ENCODE results near the gene HOXD4. TPM values are rescaled to one million over a fixed set of nuclear protein-coding genes. Genes with fewer than 3 reads are reported as not detected.
A peak's percentile ranks its signal among the peaks of the same experiment; 100 is the strongest.

The HOXD4 gene
- polyA plus RNA-seq, 1 donor: 8.2 TPM

DNA sequence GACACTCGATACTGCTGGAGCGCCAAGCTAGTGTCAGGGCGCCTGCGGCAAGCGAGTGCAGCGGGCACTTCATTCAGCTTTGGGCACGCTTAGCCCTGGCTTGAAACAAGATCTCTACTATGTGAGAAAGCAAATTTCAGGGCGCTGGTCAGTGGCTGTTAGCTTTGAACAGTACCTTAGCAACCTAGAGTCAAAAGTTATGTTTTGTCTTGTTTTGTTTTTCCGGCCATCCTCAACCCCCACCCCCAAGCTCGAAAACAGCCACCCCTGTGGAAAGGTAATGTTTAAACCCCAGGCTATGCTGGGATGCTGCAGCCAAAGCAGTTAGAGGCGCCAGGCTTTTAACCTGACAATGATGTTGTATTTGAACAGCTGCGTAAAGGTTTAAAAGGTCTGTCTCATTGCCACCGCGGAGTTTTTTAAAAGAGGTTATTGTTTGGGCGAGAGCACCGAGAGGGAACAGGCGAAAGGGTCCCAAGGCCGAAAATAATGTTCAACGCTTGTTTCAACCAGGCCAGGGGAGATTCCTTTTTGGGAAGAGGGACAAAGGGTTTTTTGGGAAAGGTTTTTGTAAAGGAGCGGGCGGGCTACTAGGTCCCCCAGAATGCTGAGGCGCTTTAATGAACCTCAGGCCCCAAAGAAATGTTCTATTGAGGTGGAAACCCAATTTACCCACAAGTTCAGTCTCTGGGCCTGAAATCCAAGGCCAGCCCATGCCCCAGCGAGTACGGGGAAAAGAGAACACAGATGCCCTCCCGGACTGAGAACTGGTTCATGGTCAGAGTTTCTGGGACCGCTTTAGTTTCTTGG lies 37.0 kb upstream of the HOXD4 start:
- no peak for DNase-seq

DNA sequence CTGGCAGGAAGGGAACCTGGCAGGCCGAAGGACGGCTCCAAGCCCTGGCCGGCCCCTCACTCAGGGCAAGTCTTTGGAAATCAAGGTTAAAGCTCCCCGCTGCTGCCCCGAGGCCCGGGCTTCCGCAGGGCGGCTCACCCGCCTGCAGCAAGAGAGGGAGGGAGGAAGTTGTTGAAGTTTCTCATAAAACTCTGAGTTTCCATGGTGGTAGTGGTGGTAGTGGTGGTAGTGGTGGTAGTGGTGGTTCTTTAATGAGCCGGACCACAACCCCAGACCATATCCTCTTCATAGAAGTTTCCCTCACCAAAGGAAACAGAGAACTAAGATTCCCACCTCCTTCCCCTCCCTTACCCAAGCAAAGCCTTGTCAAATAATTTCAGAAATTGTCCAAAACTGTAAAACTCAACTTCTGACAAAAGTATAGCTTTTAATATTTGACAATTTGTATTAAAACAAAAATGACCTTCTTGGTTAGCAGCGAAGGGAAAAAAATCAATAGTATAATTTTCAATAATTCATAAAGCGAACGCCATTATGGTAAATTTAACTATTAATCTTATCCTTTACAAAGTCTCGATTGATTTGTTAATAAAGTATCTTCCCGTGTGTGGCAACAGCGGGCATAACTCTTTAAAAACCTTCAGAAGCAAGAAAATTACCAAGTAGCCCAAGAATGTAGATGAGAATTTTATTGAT lies 36.3 kb upstream of the HOXD4 start:
- DNase-seq: no peak

DNA sequence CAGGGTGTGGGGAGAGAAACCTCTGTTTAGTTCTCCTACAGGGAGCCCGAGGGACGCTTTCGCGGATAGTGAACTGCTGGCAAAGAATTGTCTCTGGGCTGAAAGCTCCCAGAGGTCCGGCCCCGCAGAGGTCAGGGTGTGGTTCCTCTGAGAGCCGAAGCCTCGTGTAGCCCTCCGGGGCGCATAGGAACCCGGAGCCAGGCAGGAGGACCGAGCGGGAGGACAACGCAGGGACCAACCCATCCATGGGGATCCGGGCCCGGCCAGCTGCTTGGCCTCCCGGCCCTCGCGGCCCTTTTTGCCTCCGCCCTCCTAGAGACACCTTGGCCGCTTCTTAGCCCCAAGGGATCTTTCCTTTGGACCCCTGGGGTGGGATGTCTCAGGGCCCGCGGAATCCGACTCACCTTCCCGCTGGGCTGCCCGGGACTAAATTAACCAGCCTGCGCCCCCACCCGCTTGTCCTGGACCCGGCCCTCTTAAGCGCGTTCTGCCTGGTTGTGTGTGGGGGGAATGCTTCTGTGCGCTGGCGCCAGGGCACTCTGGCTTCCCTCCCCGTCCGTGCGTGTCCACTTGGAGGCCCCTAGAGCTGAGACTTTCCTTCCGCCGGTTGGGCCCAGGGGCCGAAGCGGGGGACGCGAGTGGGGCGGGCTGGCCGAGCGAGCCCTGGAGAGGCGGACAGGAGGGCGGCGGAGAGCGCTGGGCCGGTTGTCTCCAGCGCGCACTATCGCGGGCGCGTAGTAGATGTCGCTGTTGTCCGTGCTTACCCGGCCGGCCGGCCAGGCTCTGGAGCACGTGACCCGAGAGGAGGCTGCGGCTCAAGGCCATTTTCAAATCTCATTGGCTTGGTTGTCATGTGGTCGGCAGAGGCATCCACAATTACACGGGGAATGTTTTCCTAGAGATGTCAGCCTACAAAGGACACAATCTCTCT lies 35.2 kb upstream of the HOXD4 start, which contains the start of gene HOXD10:
Gene HOXD10 (plus strand): TSS at position 896 of the 931 bp plus-strand sequence. CDS start 56 bp downstream, outside the sequence.
- peak; percentile 84 for DNase-seq

DNA sequence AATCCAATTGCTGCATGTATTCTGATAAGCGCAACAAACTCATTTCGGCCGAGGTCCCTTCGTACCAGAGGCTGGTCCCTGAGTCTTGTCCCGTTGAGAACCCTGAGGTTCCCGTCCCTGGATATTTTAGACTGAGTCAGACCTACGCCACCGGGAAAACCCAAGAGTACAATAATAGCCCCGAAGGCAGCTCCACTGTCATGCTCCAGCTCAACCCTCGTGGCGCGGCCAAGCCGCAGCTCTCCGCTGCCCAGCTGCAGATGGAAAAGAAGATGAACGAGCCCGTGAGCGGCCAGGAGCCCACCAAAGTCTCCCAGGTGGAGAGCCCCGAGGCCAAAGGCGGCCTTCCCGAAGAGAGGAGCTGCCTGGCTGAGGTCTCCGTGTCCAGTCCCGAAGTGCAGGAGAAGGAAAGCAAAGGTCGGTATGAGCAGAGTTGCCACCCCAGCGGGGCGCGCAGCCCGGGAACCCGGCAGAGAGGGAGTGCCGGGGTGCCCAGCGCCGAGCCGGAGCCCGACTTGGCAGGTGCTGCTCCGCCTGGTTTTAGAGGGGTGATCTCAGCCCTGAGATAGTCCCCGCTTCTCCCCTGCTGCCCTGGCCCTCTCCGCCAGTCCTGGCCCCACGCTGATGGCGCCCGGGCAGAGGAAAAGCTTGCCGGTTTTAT lies 34.1 kb upstream of the HOXD4 start:
- DNase-seq: no peak

DNA sequence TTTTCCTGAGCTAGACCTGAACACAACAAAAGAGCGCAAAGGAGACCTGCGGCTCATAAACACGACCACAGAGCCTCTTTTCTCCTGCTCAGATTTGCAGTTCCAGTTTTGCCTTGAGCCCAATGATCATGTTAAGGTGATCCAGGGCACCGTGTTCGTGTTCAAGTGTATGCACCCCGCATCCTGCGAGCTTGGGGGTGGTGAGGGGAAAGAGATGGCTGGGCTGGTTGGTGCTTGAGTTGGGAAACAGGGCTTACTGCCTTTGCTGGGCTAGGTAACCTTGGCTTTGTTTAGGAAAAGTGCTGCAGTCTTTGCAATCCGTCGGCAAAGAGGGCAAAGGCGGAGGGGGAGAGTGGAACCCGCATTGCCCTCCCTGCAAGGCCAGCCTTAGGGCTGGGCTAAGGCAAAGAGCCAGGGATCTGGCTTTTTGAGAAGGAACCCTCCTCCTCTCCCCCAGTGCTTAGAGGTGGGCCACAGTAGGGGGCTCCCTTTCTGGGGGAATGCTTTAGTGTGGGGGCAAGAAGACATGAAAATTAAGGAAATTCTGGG lies 33.5 kb upstream of the HOXD4 start:
- DNase-seq: no peak

DNA sequence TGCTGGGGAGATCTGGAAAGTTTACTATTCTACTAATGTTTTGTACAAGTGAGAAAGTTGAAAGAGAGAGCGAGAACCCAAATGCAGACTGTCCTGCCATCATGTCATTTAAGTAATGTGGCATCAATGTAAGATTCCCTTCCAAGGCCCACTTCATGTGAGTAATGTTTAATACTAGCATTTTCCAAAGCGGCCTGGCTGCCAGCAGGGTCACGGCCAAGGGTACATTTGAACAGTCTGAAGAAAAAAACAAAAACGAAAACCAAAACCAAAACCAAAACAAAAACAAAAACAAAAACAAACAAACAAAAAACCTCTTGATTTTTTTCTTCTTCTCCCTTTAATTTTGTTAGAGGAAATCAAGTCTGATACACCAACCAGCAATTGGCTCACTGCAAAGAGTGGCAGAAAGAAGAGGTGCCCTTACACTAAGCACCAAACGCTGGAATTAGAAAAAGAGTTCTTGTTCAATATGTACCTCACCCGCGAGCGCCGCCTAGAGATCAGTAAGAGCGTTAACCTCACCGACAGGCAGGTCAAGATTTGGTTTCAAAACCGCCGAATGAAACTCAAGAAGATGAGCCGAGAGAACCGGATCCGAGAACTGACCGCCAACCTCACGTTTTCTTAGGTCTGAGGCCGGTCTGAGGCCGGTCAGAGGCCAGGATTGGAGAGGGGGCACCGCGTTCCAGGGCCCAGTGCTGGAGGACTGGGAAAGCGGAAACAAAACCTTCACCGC lies 32.6 kb upstream of the HOXD4 start:
- DNase-seq: no peak

DNA sequence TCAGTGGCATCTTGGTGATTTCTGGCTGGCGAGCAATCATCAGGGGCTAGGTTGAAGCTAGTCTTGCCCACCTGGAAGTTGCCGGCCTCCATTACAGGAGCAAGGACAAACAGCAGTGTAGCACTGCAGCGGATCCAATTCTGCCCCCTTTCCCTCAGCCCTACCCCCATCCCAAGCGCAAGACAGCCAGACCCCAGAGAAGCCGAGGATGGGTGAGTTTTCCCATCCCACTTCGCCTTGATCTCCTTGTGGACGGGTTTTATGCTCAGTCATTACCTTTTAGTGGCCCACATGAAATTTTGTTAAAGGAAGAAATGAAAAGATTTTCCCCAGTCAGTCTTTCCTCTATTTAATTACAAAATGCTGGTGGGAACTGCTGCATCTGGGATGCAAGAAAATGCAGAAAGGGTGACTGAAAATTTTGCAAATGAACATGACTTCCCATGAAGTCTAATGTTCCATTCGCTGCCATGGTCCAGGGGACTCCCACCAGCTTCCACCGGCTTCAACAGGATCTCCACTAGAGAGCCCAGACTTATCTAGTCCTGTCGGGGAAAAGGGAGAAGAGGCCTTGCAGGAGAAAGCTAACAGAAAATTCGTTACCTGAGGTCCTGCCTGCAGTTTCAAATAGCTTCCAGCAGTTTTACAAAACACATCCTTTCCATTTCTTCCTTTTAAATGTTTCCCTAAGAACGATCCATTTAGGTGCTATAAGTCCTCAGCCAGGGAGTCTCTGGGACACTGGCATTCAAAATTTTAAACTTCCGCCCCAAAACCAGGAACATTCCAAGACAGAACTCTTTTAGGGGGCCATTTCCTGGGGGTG lies 30.8 kb upstream of the HOXD4 start:
- DNase-seq: no peak

DNA sequence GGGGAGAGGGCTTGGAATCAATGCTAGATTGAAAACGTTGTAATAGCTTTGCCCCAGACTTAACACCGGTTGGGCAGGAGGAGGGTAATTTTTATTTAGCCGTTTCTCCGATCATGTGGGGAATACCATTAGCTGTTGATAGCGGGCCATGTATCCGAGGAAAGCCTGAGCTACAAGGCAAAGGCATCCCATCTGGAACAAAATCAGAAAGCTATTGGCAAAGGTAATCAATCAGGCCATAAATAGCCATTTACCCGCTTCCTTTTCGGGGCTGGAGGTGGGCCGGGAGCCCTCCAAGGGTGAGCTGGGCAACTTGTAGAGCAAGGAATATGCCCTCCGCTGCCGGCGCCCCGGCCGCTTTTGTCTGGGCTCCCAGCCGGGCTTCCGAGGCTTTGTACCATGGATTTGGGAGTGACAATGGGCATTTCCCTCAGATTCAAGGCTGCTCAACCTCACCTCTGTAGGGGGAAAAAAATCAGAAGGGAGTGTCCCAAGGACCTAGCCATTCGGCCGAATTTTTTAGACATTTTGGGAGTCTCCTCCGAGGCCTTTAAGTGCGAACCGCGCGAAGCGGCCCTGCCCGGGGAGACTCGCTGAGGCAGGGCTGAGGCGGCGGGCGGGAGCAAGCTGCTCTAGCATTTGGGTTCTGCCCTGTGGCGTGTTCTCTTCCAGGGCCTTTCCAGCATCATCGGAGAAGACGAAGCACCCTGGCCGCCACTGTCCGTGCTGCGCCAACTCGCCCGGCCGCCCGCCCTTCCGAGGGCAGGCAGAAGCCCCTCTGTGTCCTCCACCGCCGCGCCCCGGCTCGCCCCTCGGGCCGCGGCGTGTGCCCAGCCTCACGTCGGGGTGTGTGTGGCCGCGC lies 29.9 kb upstream of the HOXD4 start:
- DNase-seq: no peak

DNA sequence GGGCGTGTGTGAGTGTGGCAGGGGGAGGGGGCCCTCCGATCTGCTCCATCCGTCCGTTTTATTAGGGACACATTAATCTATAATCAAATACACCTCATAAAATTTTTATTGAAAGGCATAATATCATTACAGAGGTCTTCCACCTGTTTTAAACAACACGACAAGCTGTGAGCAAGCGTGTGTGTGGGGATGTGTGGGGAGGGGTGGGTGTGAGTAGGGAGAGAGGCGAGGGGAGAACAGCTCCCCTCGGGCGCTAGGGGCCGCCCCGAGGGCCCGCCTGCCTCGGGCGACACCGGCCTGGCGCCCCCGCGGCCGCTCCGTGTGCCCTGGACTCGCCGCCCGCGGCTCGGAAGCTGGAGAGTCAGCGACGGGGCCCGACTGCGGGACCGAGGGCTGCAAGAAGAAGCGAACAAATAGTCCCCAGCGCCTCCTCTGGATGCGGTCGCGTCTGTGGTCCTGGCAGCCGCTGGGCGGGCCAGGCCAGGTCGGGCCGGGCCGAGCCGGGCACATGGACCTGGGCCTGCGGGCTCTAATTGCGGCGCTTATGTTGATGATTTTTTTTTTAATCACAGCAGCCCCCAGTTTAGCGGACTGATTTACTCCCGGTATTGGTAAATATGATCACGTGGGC lies 29.2 kb upstream of the HOXD4 start:
- peak; percentile 83 for DNase-seq

DNA sequence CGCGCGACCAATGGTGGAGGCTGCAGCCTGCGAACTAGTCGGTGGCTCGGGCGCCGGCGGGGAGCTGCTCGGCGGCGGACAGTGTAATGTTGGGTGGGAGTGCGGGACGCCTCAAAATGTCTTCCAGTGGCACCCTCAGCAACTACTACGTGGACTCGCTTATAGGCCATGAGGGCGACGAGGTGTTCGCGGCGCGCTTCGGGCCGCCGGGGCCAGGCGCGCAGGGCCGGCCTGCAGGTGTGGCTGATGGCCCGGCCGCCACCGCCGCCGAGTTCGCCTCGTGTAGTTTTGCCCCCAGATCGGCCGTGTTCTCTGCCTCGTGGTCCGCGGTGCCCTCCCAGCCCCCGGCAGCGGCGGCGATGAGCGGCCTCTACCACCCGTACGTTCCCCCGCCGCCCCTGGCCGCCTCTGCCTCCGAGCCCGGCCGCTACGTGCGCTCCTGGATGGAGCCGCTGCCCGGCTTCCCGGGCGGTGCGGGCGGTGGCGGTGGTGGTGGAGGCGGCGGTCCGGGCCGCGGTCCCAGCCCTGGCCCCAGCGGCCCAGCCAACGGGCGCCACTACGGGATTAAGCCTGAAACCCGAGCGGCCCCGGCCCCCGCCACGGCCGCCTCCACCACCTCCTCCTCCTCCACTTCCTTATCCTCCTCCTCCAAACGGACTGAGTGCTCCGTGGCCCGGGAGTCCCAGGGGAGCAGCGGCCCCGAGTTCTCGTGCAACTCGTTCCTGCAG lies 28.5 kb upstream of the HOXD4 start, which contains the start of gene HOXD9:
Gene HOXD9 (plus strand): TSS at position 37 of the 728 bp plus-strand sequence. CDS start 50 bp downstream, at position 87.
- peak; percentile 50 for DNase-seq

DNA sequence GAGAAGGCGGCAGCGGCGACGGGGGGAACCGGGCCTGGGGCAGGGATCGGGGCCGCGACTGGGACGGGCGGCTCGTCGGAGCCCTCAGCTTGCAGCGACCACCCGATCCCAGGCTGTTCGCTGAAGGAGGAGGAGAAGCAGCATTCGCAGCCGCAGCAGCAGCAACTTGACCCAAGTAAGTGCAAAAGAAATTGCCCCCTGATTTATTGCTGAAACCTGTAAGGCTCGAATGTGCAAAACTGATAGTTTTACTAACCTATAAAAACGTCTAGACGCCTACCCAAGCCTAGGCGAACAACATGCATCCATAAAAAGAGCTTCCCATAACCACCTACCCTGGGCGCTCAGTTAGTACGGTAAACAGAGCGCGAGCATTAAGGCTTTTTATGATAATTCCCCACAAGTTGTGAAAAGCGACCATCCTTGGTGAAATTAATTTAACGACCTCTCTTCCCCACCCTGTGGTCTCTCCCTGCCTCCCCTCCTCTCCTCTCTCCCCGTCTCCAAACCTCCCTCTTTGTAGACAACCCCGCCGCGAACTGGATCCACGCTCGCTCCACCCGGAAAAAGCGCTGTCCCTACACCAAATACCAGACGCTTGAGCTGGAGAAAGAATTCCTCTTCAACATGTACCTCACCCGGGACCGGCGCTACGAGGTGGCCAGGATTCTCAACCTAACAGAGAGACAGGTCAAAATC lies 27.8 kb upstream of the HOXD4 start:
- no peak for DNase-seq

DNA sequence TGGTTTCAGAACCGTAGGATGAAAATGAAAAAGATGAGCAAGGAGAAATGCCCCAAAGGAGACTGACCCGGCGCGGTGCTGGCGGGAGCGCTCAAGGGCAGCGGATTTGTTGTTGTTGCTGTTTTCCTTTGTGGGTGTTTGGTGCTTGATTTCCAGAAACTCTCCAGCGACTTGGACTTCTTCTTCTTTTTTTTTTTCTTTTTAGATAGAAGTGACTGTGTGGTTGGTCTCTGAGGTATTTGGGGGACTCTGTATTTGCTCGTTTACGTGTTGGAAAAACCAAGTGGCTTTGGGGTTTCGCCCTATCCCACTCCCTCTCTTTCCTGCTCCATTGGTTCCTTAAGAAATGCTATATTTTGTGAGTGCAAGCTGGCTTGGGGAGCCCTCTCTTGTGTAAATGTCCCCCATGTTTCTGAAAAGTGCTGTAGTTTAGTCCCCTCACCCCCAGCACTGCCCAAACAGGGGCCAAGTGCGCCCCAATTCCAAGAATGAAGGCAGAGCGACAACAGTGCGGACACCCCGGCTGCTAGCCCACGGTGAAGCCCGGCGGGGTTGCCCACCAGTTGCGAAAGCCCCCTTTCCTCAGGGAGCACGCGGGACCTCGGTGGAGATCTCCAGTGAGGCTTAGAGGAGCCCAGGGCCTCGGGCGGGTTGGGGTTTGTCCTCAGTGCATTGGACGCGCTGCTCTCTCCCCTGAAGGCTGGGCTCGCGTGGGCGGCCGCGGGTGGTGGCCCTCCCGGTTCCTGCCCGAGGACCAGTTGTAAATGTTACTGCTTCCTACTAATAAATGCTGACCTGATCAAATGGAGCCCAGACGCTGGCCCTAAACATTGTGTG lies 27.0 kb upstream of the HOXD4 start:
- DNase-seq: no peak

DNA sequence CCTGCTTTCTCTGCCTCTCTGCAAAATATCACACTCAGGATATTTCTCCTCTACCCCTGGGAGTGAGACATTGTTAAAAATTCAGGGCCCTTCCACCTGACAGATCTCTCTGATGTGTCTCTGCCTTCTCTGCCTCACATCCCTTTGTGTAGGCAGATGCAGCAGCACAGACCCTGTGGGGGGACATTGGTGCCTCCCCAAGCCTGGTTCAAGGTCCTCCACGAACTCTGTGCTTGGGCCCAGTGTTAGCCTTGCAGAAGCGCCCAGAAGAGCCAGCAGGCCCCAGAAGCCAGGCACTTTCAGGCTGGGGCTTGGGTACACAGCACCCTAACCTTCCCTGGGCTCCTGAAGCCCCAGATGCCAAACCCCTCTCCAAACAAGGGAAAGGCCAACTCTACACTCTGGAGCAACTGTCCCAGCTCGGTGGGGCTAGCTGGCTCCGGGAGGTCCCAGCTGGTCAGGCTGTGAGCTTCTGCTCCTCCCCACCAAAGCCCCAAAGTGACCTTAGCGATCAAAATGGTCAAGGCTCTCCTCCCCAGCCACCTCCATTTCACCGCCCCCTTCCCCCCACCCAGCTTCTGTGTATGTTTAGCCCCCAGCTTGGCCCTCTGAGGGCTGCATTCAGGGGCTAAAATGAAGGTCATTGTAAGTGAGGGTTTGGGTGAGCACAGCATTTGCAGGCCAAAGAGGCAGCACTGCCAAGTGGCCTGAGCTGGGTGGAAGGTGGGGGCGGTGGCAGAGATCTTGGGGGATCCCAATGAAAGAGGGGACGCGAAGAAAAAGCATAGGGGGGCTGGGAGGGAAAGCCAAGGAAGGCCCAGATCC lies 26.2 kb upstream of the HOXD4 start:
- no peak for DNase-seq

DNA sequence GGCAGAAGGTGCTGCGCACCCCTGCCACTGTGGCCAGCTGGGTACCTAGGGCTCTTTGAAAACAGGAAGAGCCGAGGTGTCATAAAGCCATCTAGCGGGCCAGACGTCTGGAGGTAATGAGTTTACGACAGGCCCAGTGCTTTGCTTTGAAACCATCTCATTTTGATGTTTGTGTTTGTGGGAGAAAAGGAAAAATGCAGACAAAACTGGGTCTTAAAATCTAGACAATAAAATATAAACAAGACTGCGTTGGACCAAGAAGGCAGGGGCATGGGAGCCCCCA lies 25.6 kb upstream of the HOXD4 start:
- no peak for DNase-seq

DNA sequence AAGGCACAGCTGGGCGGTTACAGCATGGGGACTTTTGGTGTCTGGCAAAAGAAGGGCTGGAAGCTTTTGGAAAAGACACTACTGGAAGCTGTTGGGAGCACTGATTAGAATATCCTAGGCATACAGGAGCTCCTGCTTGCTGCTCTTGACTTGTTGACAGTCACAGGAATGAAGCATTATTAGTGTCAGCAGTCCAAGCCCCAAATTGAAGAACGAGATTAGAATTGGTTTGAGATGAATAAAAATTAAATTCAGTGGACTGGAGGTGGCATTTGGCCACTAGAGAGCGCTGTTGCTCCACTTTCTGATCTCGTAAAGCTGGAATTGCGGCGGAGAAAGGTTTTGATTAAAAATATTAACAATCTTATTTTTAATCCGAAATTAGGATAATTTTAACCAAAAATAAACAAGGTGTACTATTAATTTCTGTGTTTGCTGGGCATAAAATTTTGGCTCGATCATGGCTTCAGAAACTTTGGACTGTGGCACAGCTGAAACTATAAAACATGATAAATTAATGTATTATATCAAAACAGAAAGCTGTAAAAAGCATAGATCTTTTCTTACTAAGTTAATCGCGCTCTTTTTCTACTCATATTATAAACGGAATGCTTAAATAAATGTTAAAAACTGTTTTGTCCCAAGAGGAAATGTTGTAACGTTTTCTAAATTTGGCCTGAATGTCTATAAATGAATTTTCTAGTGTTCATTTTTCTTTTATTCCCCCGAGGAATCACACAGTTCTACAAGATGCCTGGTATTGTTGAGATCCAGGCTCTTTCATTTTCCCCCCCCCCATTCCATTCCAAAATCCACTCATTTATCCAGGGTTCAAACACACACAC lies 24.2 kb upstream of the HOXD4 start:
- DNase-seq: peak; percentile 81

Measured in hindlimb muscle (tissue), 1 donor.